H1 (cell line): ENCODE data around the gene KCNE3. TPM values are rescaled to one million over a fixed set of nuclear protein-coding genes. Genes with fewer than 3 reads are reported as not detected.

Source experiments
- CTCF ChIA-PET: fragments of 300-600 bp; sonication (Branson Sonifier 250); formaldehyde crosslinking; loops from one replicate; lab custom pipeline; 2021; ENCODE audit not compliant: partially characterized antibody; lab: Charles Lee
- POLR2A ChIA-PET: fragments of 300-600 bp; sonication (Branson Sonifier 250); formaldehyde crosslinking; loops from one replicate; lab custom pipeline; 2021; ENCODE audit warnings: inconsistent platforms; ENCODE audit not compliant: partially characterized antibody; lab: Charles Lee
- DNase-seq, 2 experiments: peaks; one replicate each; pipeline versions ENCODE4 v3.0.0 to v3.0.0-alpha.2; 2010 to 2022; ENCODE audit warnings: low spot score in 2 of 2, low read depth in 1 of 2, mixed read lengths in 1 of 2
- FAIRE-seq: peaks from 2 replicates; lab custom pipeline; 2011; peaks lifted over from hg19 to GRCh38; lab: Jason Lieb, UNC
- H2AFZ ChIP-seq: 2 replicates; pipeline ENCODE4 v1.8.1; 2012; ENCODE audit warnings: low read length, inconsistent platforms
- H2AK5ac ChIP-seq: 2 replicates; pipeline ENCODE4 v1.6.1; 2013; ENCODE audit warnings: low read depth, low read length
- H2BK120ac ChIP-seq: replicated peaks from 2 replicates; pipeline ENCODE3; 2013; ENCODE audit warnings: low read depth, low read length, inconsistent platforms
- H2BK12ac ChIP-seq: 2 replicates; pipeline ENCODE4 v1.6.1; 2013; ENCODE audit warnings: low read depth, low read length
- H2BK15ac ChIP-seq: 2 replicates; pipeline ENCODE4 v1.6.1; 2013; ENCODE audit warnings: low read length
- H2BK20ac ChIP-seq: 2 replicates; pipeline ENCODE4 v1.6.1; 2013; ENCODE audit warnings: low read length
- H2BK5ac ChIP-seq: 2 replicates; pipeline ENCODE4 v1.6.1; 2013; ENCODE audit warnings: low read depth, low read length
- H3K14ac ChIP-seq: 2 replicates; pipeline ENCODE4 v1.6.1; 2013; ENCODE audit warnings: inconsistent platforms; ENCODE audit not compliant: insufficient read length
- H3K18ac ChIP-seq: 2 replicates; pipeline ENCODE4 v1.6.1; 2013; ENCODE audit warnings: low read length; ENCODE audit errors: extremely low read depth
- H3K23ac ChIP-seq: 2 replicates; pipeline ENCODE4 v1.6.1; 2013; ENCODE audit warnings: inconsistent platforms; ENCODE audit not compliant: insufficient read length
- H3K23me2 ChIP-seq: 2 replicates; pipeline ENCODE4 v1.6.1; 2013; ENCODE audit warnings: low read depth, low read length
- H3K27ac ChIP-seq: 2 replicates; pipeline ENCODE4 v1.6.1; 2011; ENCODE audit warnings: low read depth, low read length, inconsistent platforms
- H3K27me3 ChIP-seq, 4 experiments: replicated peaks in 1 of 4; 1 replicate in 1 of 4; 2 replicates in 3 of 4; pipeline versions ENCODE4 v1.6.1 to v1.8.1; 2011 to 2013; ENCODE audit warnings: low read length in 3 of 4, mild to moderate bottlenecking in 3 of 4, inconsistent platforms in 2 of 4, mixed read lengths in 2 of 4, moderate library complexity in 1 of 4; ENCODE audit not compliant: control insufficient read depth in 3 of 4, insufficient read depth in 3 of 4; ENCODE audit errors: extremely low read depth in 1 of 4
- H3K36me3 ChIP-seq, 4 experiments: 2 replicates each; pipeline versions ENCODE4 v1.6.1 to v1.8.1; 2011 to 2013; ENCODE audit warnings: mild to moderate bottlenecking in 4 of 4, low read length in 3 of 4, moderate library complexity in 2 of 4, control low read depth in 1 of 4, inconsistent platforms in 1 of 4; ENCODE audit not compliant: insufficient read depth in 4 of 4, control insufficient read depth in 2 of 4
- H3K4ac ChIP-seq: replicated peaks from 2 replicates; pipeline ENCODE3; 2013; ENCODE audit warnings: low read length, low read depth, mixed read lengths, inconsistent platforms; ENCODE audit not compliant: insufficient read length
- H3K4me1 ChIP-seq, 4 experiments: replicated peaks in 1 of 4; 1 replicate in 1 of 4; 2 replicates in 3 of 4; pipeline versions ENCODE4 v1.6.1 to v1.8.1; 2011 to 2013; ENCODE audit warnings: low read length in 3 of 4, inconsistent platforms in 2 of 4, mixed read lengths in 1 of 4; ENCODE audit not compliant: insufficient read depth in 4 of 4, control insufficient read depth in 3 of 4
- H3K4me2 ChIP-seq, 2 experiments: 2 replicates each; pipeline versions ENCODE4 v1.6.1 to v1.8.1; 2011 to 2013; ENCODE audit warnings: low read depth in 2 of 2, low read length in 2 of 2, control low read depth in 1 of 2, inconsistent platforms in 1 of 2, mild to moderate bottlenecking in 1 of 2; ENCODE audit not compliant: insufficient read depth in 1 of 2
- H3K4me3 ChIP-seq, 4 experiments: fragments of 200-600, 300-600 bp in 1 of 4; sonication (generic), shearing (Covaris generic), sonication (Bioruptor Twin) in 1 of 4; 2 replicates each; pipeline versions ENCODE4 v1.5.1 to v1.8.1; 2011 to 2016; ENCODE audit warnings: low read length in 4 of 4, low read depth in 3 of 4, control low read depth in 2 of 4, inconsistent platforms in 2 of 4, mild to moderate bottlenecking in 2 of 4, mixed read lengths in 1 of 4, moderate library complexity in 1 of 4; ENCODE audit not compliant: insufficient read depth in 2 of 4; ENCODE audit errors: extremely low read depth in 1 of 4
- H3K56ac ChIP-seq: replicated peaks from 2 replicates; pipeline ENCODE3; 2013; ENCODE audit warnings: low read depth, mild to moderate bottlenecking, mixed read lengths, low read length, inconsistent platforms; ENCODE audit not compliant: insufficient read length
- H3K79me1 ChIP-seq: 2 replicates; pipeline ENCODE4 v1.6.1; 2013; ENCODE audit warnings: low read depth, low read length, control low read depth
- H3K79me2 ChIP-seq, 2 experiments: 2 replicates each; pipeline versions ENCODE4 v1.6.1 to v1.8.1; 2012 to 2013; ENCODE audit warnings: low read length in 2 of 2, mild to moderate bottlenecking in 2 of 2, inconsistent platforms in 1 of 2; ENCODE audit not compliant: insufficient read depth in 2 of 2, control insufficient read depth in 1 of 2
- H3K9ac ChIP-seq, 4 experiments: replicated peaks in 1 of 4; 1 replicate in 1 of 4; 2 replicates in 3 of 4; pipeline versions ENCODE4 v1.6.1 to v1.8.1; 2011 to 2013; ENCODE audit warnings: low read depth in 3 of 4, low read length in 3 of 4, control low read depth in 2 of 4, mild to moderate bottlenecking in 2 of 4, moderate library complexity in 2 of 4, inconsistent platforms in 1 of 4; ENCODE audit errors: extremely low read depth in 1 of 4
- H3K9me3 ChIP-seq, 2 experiments: 2 replicates each; pipeline versions ENCODE4 v1.6.1 to v1.8.1; 2012 to 2013; ENCODE audit warnings: mild to moderate bottlenecking in 2 of 2, moderate library complexity in 2 of 2, control low read depth in 1 of 2, inconsistent platforms in 1 of 2, low read depth in 1 of 2, low read length in 1 of 2, mixed read lengths in 1 of 2; ENCODE audit not compliant: insufficient read depth in 2 of 2
- H4K20me1 ChIP-seq, 2 experiments: replicated peaks in 1 of 2; 2 replicates each; pipeline versions ENCODE3 to v1.8.1; 2011 to 2013; ENCODE audit warnings: inconsistent platforms in 2 of 2, low read length in 2 of 2, mild to moderate bottlenecking in 1 of 2; ENCODE audit not compliant: insufficient read depth in 2 of 2, control insufficient read depth in 1 of 2
- H4K5ac ChIP-seq: 2 replicates; pipeline ENCODE4 v1.6.1; 2013; ENCODE audit warnings: low read length, low read depth, mixed read lengths, inconsistent platforms; ENCODE audit not compliant: insufficient read length
- H4K8ac ChIP-seq: 2 replicates; pipeline ENCODE4 v1.8.0; 2013; ENCODE audit warnings: mild to moderate bottlenecking, moderate library complexity, low read length, inconsistent platforms; ENCODE audit not compliant: insufficient read depth; ENCODE audit errors: extremely low read depth
- H4K91ac ChIP-seq: replicated peaks from 2 replicates; pipeline ENCODE3; 2013; ENCODE audit warnings: low read length, mixed read lengths, inconsistent platforms; ENCODE audit not compliant: insufficient read length
- CREB1 ChIP-seq: IDR thresholded peaks from 2 replicates; pipeline ENCODE4 v1.6.1; 2012; ENCODE audit warnings: inconsistent platforms
- EGR1 ChIP-seq: IDR thresholded peaks from 2 replicates; pipeline ENCODE4 v1.6.1; 2011; ENCODE audit warnings: low read depth, low read length, borderline replicate concordance
- TAF1 ChIP-seq: IDR thresholded peaks from 2 replicates; pipeline ENCODE4 v1.6.1; 2011; ENCODE audit warnings: mild to moderate bottlenecking, low read depth, low read length
- TBP ChIP-seq: IDR thresholded peaks from 2 replicates; pipeline ENCODE4 v1.6.1; 2011; ENCODE audit warnings: low read depth, low read length, improper control_type of control experiment
- WGBS, 2 experiments: shearing (Covaris generic) in 1 of 2; methylation state at CpG; one replicate each; pipeline versions ENCODE4 v1.1.6 to v1.1.7; 2013 to 2015; ENCODE audit warnings: low lambda C conversion rate in 2 of 2, mixed read lengths in 2 of 2, inconsistent platforms in 1 of 2, low coverage in 1 of 2, missing lambda C conversion rate in 1 of 2; ENCODE audit not compliant: insufficient replicate concordance in 2 of 2, insufficient coverage in 1 of 2, insufficient read length in 1 of 2; ENCODE audit errors: extremely low coverage in 1 of 2, missing lambda C conversion rate in 1 of 2; 5-methylcytosine and 5-hydroxymethylcytosine counted together
- polyA plus RNA-seq, 7 experiments: library from polyadenylated mRNA; depleted of rRNA in 3 of 7; stranded (reverse) in 5 of 7; unstranded in 2 of 7; fragments of >200 nt in 5 of 7; fragments of 200-250 nt in 2 of 7; gene quantifications; 1 replicate in 5 of 7; 2 replicates in 1 of 7; 4 replicates in 1 of 7; pipeline versions ENCODE4 v1.2.1 to v1.2.3, GENCODE V29; 2011 to 2013; ENCODE audit warnings: missing spikeins in 2 of 7, mixed read lengths in 2 of 7
- total RNA-seq: library from RNA; stranded (reverse); fragmentation: NEBNext Ultra II Directional; extraction: Animal tissue kit (Norgen Biotek cat#: 25700); gene quantifications from 2 replicates; pipeline ENCODE4 v1.2.1, GENCODE V29; 2021

Gene KCNE3
- total and polyA plus RNA-seq, 2 of the 8 experiments (the other 6 are each of a cell fraction or from before 2014, with no cell fraction given) = 1.9 to 3.5 TPM

GRCh38 chr11:74485868-74486267, 18.5 kb upstream of the KCNE3 start:
- no peak overlapping the region for H3K4ac ChIP-seq
- H3K14ac ChIP-seq = no peak overlapping the region
- no peak overlapping the region for H2BK5ac ChIP-seq
- no peak overlapping the region for H3K9ac ChIP-seq
- H3K36me3 ChIP-seq = no peaks in the 10 kb centered on the region
- H3K4me2 ChIP-seq = no peak overlapping the region
- H4K91ac ChIP-seq = no peak overlapping the region
- H3K4me1 ChIP-seq = no peaks in the 10 kb centered on the region; a peak in 1 of 7 replicates
- H2BK20ac ChIP-seq = no peak overlapping the region
- FAIRE-seq (no peak), DNase-seq (no peak)
- H3K27ac ChIP-seq = no peak overlapping the region
- no peaks in the 10 kb centered on the region for H3K79me1 ChIP-seq
- H2AFZ ChIP-seq = no peak overlapping the region
- H2BK12ac ChIP-seq = no peak overlapping the region
- H3K79me2 ChIP-seq = no peaks in the 10 kb centered on the region
- H3K27me3 ChIP-seq = no peaks in the 10 kb centered on the region
- no peaks in the 10 kb centered on the region for H3K23me2 ChIP-seq
- WGBS, 2 experiments = 85% methylated on average over 2 of the region's 2 CpGs; no CpG with 5 or more reads in 1 of the 2 experiments
- H3K56ac ChIP-seq = no peak overlapping the region
- H2BK15ac ChIP-seq = no peak overlapping the region
- no peak overlapping the region for H3K18ac ChIP-seq
- no peak overlapping the region for H3K4me3 ChIP-seq
- no peak overlapping the region for H4K5ac ChIP-seq
- H3K9me3 ChIP-seq = no peaks in the 10 kb centered on the region
- ChIA-PET POLR2A (interaction anchor here (1.2 kb wide), 1 partner anchor 19 kb away, joined by 5 read pairs; the partner anchor contains the start of gene KCNE3), CTCF (interaction anchor here (4.0 kb wide), 1 partner anchor 84 kb away, joined by 27 read pairs; no protein-coding TSS in a partner anchor)
- TF ChIP-seq TBP (no peak), TAF1 (no peak), EGR1 (no peak), CREB1 (no peak)
- no peak overlapping the region for H4K8ac ChIP-seq
- H2AK5ac ChIP-seq = no peak overlapping the region
- H4K20me1 ChIP-seq = no peaks in the 10 kb centered on the region
- no peak overlapping the region for H2BK120ac ChIP-seq
- no peak overlapping the region for H3K23ac ChIP-seq
